Endothelial cell of umbilical vein (primary cell): ENCODE results near the gene KAT2A.

Experiments used
- EZH2 ChIP-seq: IDR thresholded peaks from 2 replicates; pipeline ENCODE4 v1.6.1; 2012; ENCODE audit warnings: borderline replicate concordance, low read depth, mild to moderate bottlenecking, moderate library complexity, low read length, inconsistent platforms; ENCODE audit not compliant: severe bottlenecking
- FOS ChIP-seq: IDR thresholded peaks from 2 replicates; pipeline ENCODE4 v1.6.1; 2011; ENCODE audit warnings: mild to moderate bottlenecking, low read length, moderate library complexity, borderline replicate concordance; ENCODE audit not compliant: insufficient read depth
- JUN ChIP-seq: IDR thresholded peaks from 2 replicates; pipeline ENCODE4 v1.6.1; 2011; ENCODE audit warnings: borderline replicate concordance, low read depth; ENCODE audit not compliant: insufficient read length, insufficient read depth
- MYC ChIP-seq: IDR thresholded peaks from one replicate; pipeline ENCODE4 v1.6.1; 2011; ENCODE audit warnings: mild to moderate bottlenecking, low read depth, low read length
- POLR2A ChIP-seq: IDR thresholded peaks from 2 replicates; pipeline ENCODE4 v1.6.1; 2012; ENCODE audit warnings: low read depth, mild to moderate bottlenecking, control low read depth, low read length
- POLR2AphosphoS5 ChIP-seq: IDR thresholded peaks from 2 replicates; pipeline ENCODE4 v1.6.1; 2012; ENCODE audit warnings: low read depth, mild to moderate bottlenecking, control low read depth, low read length, moderate library complexity; ENCODE audit not compliant: insufficient read depth
- TF ChIP-seq, protein P1 (sequence below), 2 donors: IDR thresholded peaks; 1 replicate in 1 of 2; 2 replicates in 1 of 2; pipeline ENCODE4 v1.5.1; 2011; ENCODE audit warnings: low read length in 2 of 2, mild to moderate bottlenecking in 2 of 2, moderate library complexity in 2 of 2, control low read depth in 1 of 2, inconsistent platforms in 1 of 2, low read depth in 1 of 2; ENCODE audit not compliant: insufficient read depth in 1 of 2; ENCODE audit errors: extremely low read depth in 1 of 2

DNA sequence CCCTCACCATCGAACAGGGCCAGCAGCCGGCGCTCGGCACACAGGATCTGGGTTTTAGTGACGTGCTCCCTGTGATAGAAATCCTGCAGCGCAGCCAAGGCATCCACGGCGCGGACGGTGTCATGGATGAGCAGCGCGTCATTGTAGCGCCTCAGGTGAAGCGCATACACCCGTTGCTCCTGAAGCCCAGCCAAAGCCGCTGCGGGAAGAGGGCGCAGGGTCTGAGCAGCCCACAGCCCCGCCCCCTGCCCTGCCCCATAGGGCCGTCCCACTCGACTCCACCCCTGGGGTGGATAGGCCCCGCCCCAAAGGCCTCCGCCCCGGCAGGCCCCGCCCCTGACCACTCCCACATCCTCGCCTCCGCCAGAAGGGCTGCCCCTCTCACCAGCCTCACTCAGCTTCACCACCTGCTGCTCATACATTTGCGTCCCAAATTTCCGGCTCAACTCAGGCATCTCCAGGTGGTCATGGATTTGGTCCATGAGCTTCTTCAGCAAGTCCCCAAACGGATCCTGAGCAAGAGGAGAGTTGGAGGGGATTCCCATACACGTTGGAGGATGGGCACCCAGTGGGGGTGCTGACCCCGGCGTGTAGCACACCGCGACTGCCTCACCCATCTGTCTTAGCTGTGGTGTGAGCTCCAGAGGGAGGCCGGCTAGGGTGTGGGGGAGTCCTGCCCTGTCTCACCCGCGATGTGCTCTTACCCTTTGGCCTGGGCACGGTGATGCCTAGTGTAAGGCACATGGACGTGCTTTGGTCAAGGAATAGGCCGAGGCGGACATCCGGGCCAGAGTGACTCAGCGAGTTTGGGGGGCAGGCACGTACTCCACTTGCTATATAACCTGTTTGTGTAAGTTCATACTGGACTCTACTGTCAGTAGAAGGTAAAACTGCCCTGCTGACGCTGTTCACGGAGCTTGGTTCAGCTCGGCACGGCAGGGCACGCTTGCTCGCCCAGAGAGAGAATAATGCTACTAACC lies 13.3 kb downstream of the KAT2A start:
- TF ChIP-seq, protein P1, sequence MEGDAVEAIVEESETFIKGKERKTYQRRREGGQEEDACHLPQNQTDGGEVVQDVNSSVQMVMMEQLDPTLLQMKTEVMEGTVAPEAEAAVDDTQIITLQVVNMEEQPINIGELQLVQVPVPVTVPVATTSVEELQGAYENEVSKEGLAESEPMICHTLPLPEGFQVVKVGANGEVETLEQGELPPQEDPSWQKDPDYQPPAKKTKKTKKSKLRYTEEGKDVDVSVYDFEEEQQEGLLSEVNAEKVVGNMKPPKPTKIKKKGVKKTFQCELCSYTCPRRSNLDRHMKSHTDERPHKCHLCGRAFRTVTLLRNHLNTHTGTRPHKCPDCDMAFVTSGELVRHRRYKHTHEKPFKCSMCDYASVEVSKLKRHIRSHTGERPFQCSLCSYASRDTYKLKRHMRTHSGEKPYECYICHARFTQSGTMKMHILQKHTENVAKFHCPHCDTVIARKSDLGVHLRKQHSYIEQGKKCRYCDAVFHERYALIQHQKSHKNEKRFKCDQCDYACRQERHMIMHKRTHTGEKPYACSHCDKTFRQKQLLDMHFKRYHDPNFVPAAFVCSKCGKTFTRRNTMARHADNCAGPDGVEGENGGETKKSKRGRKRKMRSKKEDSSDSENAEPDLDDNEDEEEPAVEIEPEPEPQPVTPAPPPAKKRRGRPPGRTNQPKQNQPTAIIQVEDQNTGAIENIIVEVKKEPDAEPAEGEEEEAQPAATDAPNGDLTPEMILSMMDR (IDR thresholded peaks at IDR 0.05; ENCODE audit: extremely low read depth in 1 of 2, insufficient read depth in 1 of 2, low read depth in 1 of 2, low read length in 2 of 2): no peak
- no peak for TF ChIP-seq POLR2A
- no peak for TF ChIP-seq POLR2AphosphoS5
- TF ChIP-seq EZH2: no peak
- no peak for TF ChIP-seq JUN
- no peak for TF ChIP-seq MYC
- no peak for TF ChIP-seq FOS
